H9 (cell line): Measurements from ENCODE around the gene METTL17. TPM values are rescaled to one million over a fixed set of nuclear protein-coding genes. Genes with fewer than 3 reads are reported as not detected.

ENCODE experiments used
- DNase-seq: peaks from one replicate; pipeline ENCODE4 v3.0.0-alpha.2; 2017
- H2AFZ ChIP-seq: one replicate; pipeline ENCODE4 v1.6.1; 2013; ENCODE audit warnings: mild to moderate bottlenecking, low read length, control low read depth, moderate library complexity
- H2AK5ac ChIP-seq: 2 replicates; pipeline ENCODE4 v1.6.1; 2013; ENCODE audit warnings: low read length, control low read depth, mixed read lengths; ENCODE audit not compliant: insufficient read length
- H2BK120ac ChIP-seq: one replicate; pipeline ENCODE4 v1.6.1; 2013; ENCODE audit warnings: low read depth, mild to moderate bottlenecking, low read length, control low read depth, inconsistent platforms; ENCODE audit not compliant: poor library complexity, severe bottlenecking
- H2BK12ac ChIP-seq: 2 replicates; pipeline ENCODE4 v1.6.1; 2013; ENCODE audit warnings: low read length, control low read depth, mixed read lengths, low read depth; ENCODE audit not compliant: insufficient read length
- H2BK15ac ChIP-seq: 2 replicates; pipeline ENCODE4 v1.6.1; 2013; ENCODE audit warnings: low read depth, low read length, control low read depth
- H2BK20ac ChIP-seq: one replicate; pipeline ENCODE4 v1.6.1; 2013; ENCODE audit warnings: low read depth, mild to moderate bottlenecking, low read length, control low read depth, inconsistent platforms; ENCODE audit not compliant: poor library complexity, severe bottlenecking
- H2BK5ac ChIP-seq: 2 replicates; pipeline ENCODE4 v1.6.1; 2013; ENCODE audit warnings: low read length, control low read depth, mixed read lengths; ENCODE audit not compliant: insufficient read length
- H3K14ac ChIP-seq: 2 replicates; pipeline ENCODE4 v1.6.1; 2013; ENCODE audit warnings: low read length, control low read depth; ENCODE audit not compliant: insufficient read depth
- H3K18ac ChIP-seq: 2 replicates; pipeline ENCODE4 v1.6.1; 2013; ENCODE audit warnings: low read depth, mild to moderate bottlenecking, mixed read lengths, low read length, control low read depth; ENCODE audit not compliant: insufficient read length
- H3K23ac ChIP-seq: 2 replicates; pipeline ENCODE4 v1.6.1; 2013; ENCODE audit warnings: low read length, control low read depth, mixed read lengths, low read depth; ENCODE audit not compliant: insufficient read length
- H3K23me2 ChIP-seq: 2 replicates; pipeline ENCODE4 v1.6.1; 2013; ENCODE audit warnings: low read depth, mild to moderate bottlenecking, mixed read lengths, low read length, control low read depth; ENCODE audit not compliant: insufficient read length, poor library complexity, severe bottlenecking
- H3K27ac ChIP-seq: 2 replicates; pipeline ENCODE4 v1.5.1; 2013; ENCODE audit warnings: low read length, control low read depth, mixed read lengths, low read depth; ENCODE audit not compliant: insufficient read length
- H3K27me3 ChIP-seq: 2 replicates; pipeline ENCODE4 v1.6.1; 2013; ENCODE audit warnings: low read length, control low read depth, inconsistent platforms; ENCODE audit not compliant: insufficient read depth
- H3K4ac ChIP-seq: 2 replicates; pipeline ENCODE4 v1.6.1; 2013; ENCODE audit warnings: low read depth, mild to moderate bottlenecking, control low read depth, inconsistent platforms, low read length, moderate library complexity
- H3K4me1 ChIP-seq: 2 replicates; pipeline ENCODE4 v1.6.1; 2013; ENCODE audit warnings: low read length, control low read depth, inconsistent platforms; ENCODE audit not compliant: insufficient read depth
- H3K4me2 ChIP-seq: 2 replicates; pipeline ENCODE4 v1.6.1; 2013; ENCODE audit warnings: low read length, control low read depth, mixed read lengths; ENCODE audit not compliant: insufficient read length, insufficient read depth
- H3K56ac ChIP-seq: 2 replicates; pipeline ENCODE4 v1.6.1; 2013; ENCODE audit warnings: low read depth, mild to moderate bottlenecking, mixed read lengths, low read length, control low read depth; ENCODE audit not compliant: insufficient read length
- H3K79me1 ChIP-seq: 2 replicates; pipeline ENCODE4 v1.6.1; 2013; ENCODE audit warnings: low read depth, mild to moderate bottlenecking, moderate library complexity, low read length, control low read depth, inconsistent platforms; ENCODE audit not compliant: insufficient read depth, poor library complexity, severe bottlenecking
- H3K79me2 ChIP-seq: 2 replicates; pipeline ENCODE4 v1.6.1; 2013; ENCODE audit warnings: low read length, control low read depth, inconsistent platforms; ENCODE audit not compliant: insufficient read depth
- H3K9ac ChIP-seq: 2 replicates; pipeline ENCODE4 v1.6.1; 2013; ENCODE audit warnings: low read length, control low read depth, mixed read lengths; ENCODE audit not compliant: insufficient read length; ENCODE audit errors: extremely low read depth
- H3K9me3 ChIP-seq: one replicate; pipeline ENCODE4 v1.6.1; 2013; ENCODE audit warnings: low read depth, low read length, inconsistent platforms; ENCODE audit not compliant: control insufficient read depth
- H3T11ph ChIP-seq: one replicate; pipeline ENCODE4 v1.6.1; 2013; ENCODE audit warnings: mild to moderate bottlenecking, low read length, control low read depth, inconsistent platforms
- H4K20me1 ChIP-seq: one replicate; pipeline ENCODE4 v1.6.1; 2013; ENCODE audit not compliant: control insufficient read depth, insufficient read length, insufficient read depth
- H4K5ac ChIP-seq: 2 replicates; pipeline ENCODE4 v1.6.1; 2013; ENCODE audit warnings: low read depth, mild to moderate bottlenecking, mixed read lengths, low read length, control low read depth; ENCODE audit not compliant: insufficient read length
- H4K8ac ChIP-seq: replicated peaks from 2 replicates; pipeline ENCODE4 v1.6.1; 2013; ENCODE audit warnings: low read length, control low read depth, mixed read lengths, low read depth; ENCODE audit not compliant: insufficient read length
- H4K91ac ChIP-seq: 2 replicates; pipeline ENCODE4 v1.6.1; 2013; ENCODE audit warnings: low read depth, mild to moderate bottlenecking, moderate library complexity, mixed read lengths, low read length, control low read depth; ENCODE audit not compliant: insufficient read length
- H3K27ac Mint-ChIP-seq, 3 experiments: 2 replicates in 2 of 3; 3 replicates in 1 of 3; pipeline ENCODE4 v1.8.0; 2020 to 2021; ENCODE audit warnings: mixed read lengths in 3 of 3, mild to moderate bottlenecking in 1 of 3, moderate library complexity in 1 of 3
- H3K27me3 Mint-ChIP-seq: 2 replicates; pipeline ENCODE4 v1.8.0; 2021; ENCODE audit warnings: low read depth, mild to moderate bottlenecking, moderate library complexity, mixed read lengths
- H3K36me3 Mint-ChIP-seq, 3 experiments: 2 replicates in 2 of 3; 3 replicates in 1 of 3; pipeline ENCODE4 v1.8.0; 2020 to 2021; ENCODE audit warnings: low read depth in 3 of 3, mixed read lengths in 3 of 3; ENCODE audit not compliant: insufficient read depth in 1 of 3
- H3K4me1 Mint-ChIP-seq, 2 experiments: 2 replicates each; pipeline ENCODE4 v1.8.0; 2020; ENCODE audit warnings: mixed read lengths in 2 of 2
- H3K4me3 Mint-ChIP-seq, 2 experiments: 2 replicates in 1 of 2; 3 replicates in 1 of 2; pipeline ENCODE4 v1.8.0; 2020 to 2021; ENCODE audit warnings: mild to moderate bottlenecking in 2 of 2, mixed read lengths in 2 of 2, moderate library complexity in 1 of 2
- H3K9me3 Mint-ChIP-seq, 2 experiments: 2 replicates in 1 of 2; 3 replicates in 1 of 2; pipeline ENCODE4 v1.8.0; 2020; ENCODE audit warnings: mild to moderate bottlenecking in 2 of 2, mixed read lengths in 2 of 2, moderate library complexity in 1 of 2
- CTCF ChIP-seq: fragments of 200-600 bp; sonication (generic); conservative IDR thresholded peaks from 3 replicates; pipeline ENCODE4 v1.8.0; 2021; ENCODE audit warnings: antibody characterized with exemption, mild to moderate bottlenecking
- WGBS: extraction: QIAGEN DNeasy Blood & Tissue Kit; methylation state at CpG from one replicate; pipeline ENCODE4 v1.1.7; 2013; ENCODE audit warnings: missing lambda C conversion rate, low lambda C conversion rate, mixed read lengths; ENCODE audit not compliant: insufficient read length; ENCODE audit errors: extremely low coverage; 5-methylcytosine and 5-hydroxymethylcytosine counted together
- total RNA-seq: library from RNA; stranded (reverse); gene quantifications from 2 replicates; pipeline ENCODE4 v1.2.1, GENCODE V29; 2021

The METTL17 gene
- total RNA-seq, 1 experiment from 2014 or later: 81.4 TPM

- Mint-ChIP-seq H3K27ac (no peak overlapping the region; a peak in 1 of 7 replicates), H3K27me3 (peaks cover 48% of the 10 kb centered on the region), H3K36me3 (no peaks in the 10 kb centered on the region), H3K4me1 (no peaks in the 10 kb centered on the region), H3K9me3 (no peaks in the 10 kb centered on the region), H3K4me3 (no peak overlapping the region)
- Histone ChIP-seq H2AK5ac (no peak overlapping the region), H4K8ac (no peak overlapping the region), H2BK20ac (no peak overlapping the region), H4K20me1 (no peaks in the 10 kb centered on the region), H3K56ac (no peak overlapping the region), H3K79me1 (no peaks in the 10 kb centered on the region), H2BK15ac (no peak overlapping the region), H3K27me3 (no peaks in the 10 kb centered on the region), H2BK120ac (no peak overlapping the region), H2BK5ac (no peak overlapping the region), H3K4me1 (no peaks in the 10 kb centered on the region), H3K79me2 (no peaks in the 10 kb centered on the region), H2BK12ac (no peak overlapping the region), H3K23ac (no peak overlapping the region), H3K14ac (no peak overlapping the region), H4K5ac (no peak overlapping the region), H3K9ac (no peak overlapping the region), H3K4ac (no peak overlapping the region), H3K4me2 (no peak overlapping the region), H3K23me2 (no peaks in the 10 kb centered on the region), H3K18ac (no peak overlapping the region), H3K27ac (no peak overlapping the region), H4K91ac (no peak overlapping the region), H3K9me3 (no peaks in the 10 kb centered on the region), H2AFZ (no peak overlapping the region), H3T11ph (no peak overlapping the region)
- DNase-seq: no peak
- no CpG with 5 or more reads among the region's 5 CpGs for WGBS
- no peak for TF ChIP-seq CTCF
Measured at GRCh38 chr14:21032326-21033132, 42.7 kb downstream of the METTL17 start.
